ENCODE data around the gene SLC9A6. TPM values are rescaled to one million over a fixed set of nuclear protein-coding genes. Genes with fewer than 3 reads are reported as not detected.

The SLC9A6 gene
- polyA plus RNA-seq, 3 donors: 14.9 to 17.5 (median 15.7) TPM

Other genes starting within 250 kb of the SLC9A6 start
- gene CT45A3, start 217.2 kb upstream of the SLC9A6 start, polyA plus RNA-seq (ENCODE audit: insufficient read length in 3 of 3): not detected
- not detected for gene CT45A5, start 199.9 kb upstream of the SLC9A6 start, polyA plus RNA-seq (ENCODE audit: insufficient read length in 3 of 3)
- gene CT45A6, start 182.6 kb upstream of the SLC9A6 start, polyA plus RNA-seq (ENCODE audit: insufficient read length in 3 of 3): not detected
- gene CT45A2, start 165.4 kb upstream of the SLC9A6 start, polyA plus RNA-seq (ENCODE audit: insufficient read length in 3 of 3): not detected
- gene CT45A7, start 148.2 kb upstream of the SLC9A6 start, polyA plus RNA-seq (ENCODE audit: insufficient read length in 3 of 3): not detected
- not detected for gene CT45A8, start 130.9 kb upstream of the SLC9A6 start, polyA plus RNA-seq (ENCODE audit: insufficient read length in 3 of 3)
- gene CT45A9, start 113.6 kb upstream of the SLC9A6 start, polyA plus RNA-seq (ENCODE audit: insufficient read length in 3 of 3): not detected
- not detected for gene CT45A10, start 92.0 kb upstream of the SLC9A6 start, polyA plus RNA-seq (ENCODE audit: insufficient read length in 3 of 3)
- gene SAGE1, start 91.7 kb upstream of the SLC9A6 start, polyA plus RNA-seq (ENCODE audit: insufficient read length in 3 of 3): not detected
- 10 to 100 TPM; 25.9 to 30.7 (median 28.0) TPM for gene MMGT1, start 11.4 kb upstream of the SLC9A6 start, polyA plus RNA-seq (ENCODE audit: insufficient read length in 3 of 3)
- 10 to 100 TPM; 58.4 to 67.9 (median 65.0) TPM for gene FHL1, start 162.1 kb downstream of the SLC9A6 start, polyA plus RNA-seq (ENCODE audit: insufficient read length in 3 of 3)